PFSK-1 (cell line): ENCODE measurements around the gene GPR62.

ENCODE experiments used
- POLR2AphosphoS5 ChIP-seq: IDR thresholded peaks from 2 replicates; pipeline ENCODE4 v1.6.1; 2012; ENCODE audit warnings: low read depth, mild to moderate bottlenecking, control low read depth, low read length, moderate library complexity
- REST ChIP-seq, 2 experiments: IDR thresholded peaks; 2 replicates each; pipeline versions ENCODE4 v1.6.1 to v1.8.0; 2011 to 2012; ENCODE audit warnings: low read depth in 2 of 2, low read length in 2 of 2, control low read depth in 1 of 2, inconsistent platforms in 1 of 2, mild to moderate bottlenecking in 1 of 2, moderate library complexity in 1 of 2; ENCODE audit not compliant: insufficient read depth in 1 of 2
- TAF1 ChIP-seq: IDR thresholded peaks from 2 replicates; pipeline ENCODE4 v1.6.1; 2012; ENCODE audit warnings: low read length, control low read depth, borderline replicate concordance; ENCODE audit not compliant: insufficient read depth

GRCh38 chr3:51954713-51955112 lies 468 bp upstream of the GPR62 start:
- TF ChIP-seq TAF1 (no peak), POLR2AphosphoS5 (no peak), REST (IDR thresholded peaks at IDR 0.05; ENCODE audit: insufficient read depth in 1 of 2, low read depth in 2 of 2, low read length in 2 of 2) (no peak)
